ENCODE data around the gene CAPN1.
"Not testable (repeated sequence)": the region's sequence is repeated elsewhere in the genome, so short reads cannot be mapped to it uniquely, and the experiment has no call there.

The CAPN1 gene

DNA sequence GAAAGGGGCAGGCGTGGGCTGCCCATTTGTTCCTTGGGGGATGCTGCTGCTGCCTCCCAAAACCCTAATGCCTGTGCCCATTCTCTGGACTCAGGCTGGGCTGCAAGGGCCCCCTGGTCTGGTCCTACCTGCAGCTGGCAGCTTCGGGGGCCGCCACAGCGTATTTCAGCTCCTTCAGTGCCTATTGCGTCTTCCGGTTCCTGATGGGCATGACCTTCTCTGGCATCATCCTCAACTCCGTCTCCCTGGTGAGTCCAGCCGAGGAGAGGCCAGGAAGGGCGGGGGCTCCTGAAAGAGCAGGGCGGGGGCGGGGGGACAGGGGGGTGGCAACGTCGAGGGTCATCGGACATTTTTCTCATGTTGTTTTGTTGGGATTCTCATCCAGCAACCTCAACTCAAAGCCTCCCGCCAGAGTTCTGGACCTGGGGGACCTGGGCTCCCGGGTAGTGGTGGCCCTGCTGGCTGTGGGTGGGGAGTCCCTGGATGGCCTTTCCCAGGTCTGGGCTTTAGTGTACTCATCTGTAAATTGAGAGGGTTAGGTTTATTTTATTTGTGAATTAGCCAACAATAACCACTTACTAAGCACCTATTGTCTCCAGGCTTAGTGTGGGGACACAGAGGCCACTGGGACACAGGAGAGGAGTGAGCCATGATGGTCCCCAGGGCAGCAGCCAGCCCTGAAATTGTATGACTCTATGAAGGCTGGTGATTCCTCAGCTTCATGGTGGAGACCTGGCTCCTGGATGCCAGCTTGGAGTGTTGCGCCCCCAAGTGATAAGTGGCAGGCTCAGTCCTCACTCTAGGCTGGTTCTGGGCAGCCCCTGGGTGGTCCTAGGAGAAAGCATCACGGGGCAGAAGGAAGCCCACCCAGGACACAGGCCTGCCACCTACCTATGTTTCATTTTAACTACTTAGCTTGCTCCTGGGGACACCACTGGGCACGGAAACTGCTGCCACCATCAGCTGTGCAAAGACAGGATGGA, 36.0 kb downstream of the CAPN1 start:
- DNase-seq (ENCODE audit: low read depth in 2 of 3, low spot score in 1 of 3) = no peak

- DNase-seq (ENCODE audit: low read depth in 2 of 3, low spot score in 1 of 3) = no peak
Measured at GRCh38 chr11:65218446-65218845, 36.7 kb downstream of the CAPN1 start.

GRCh38 chr11:65219930-65220213, 38.1 kb downstream of the CAPN1 start:
- no peak for DNase-seq (ENCODE audit: low read depth in 2 of 3, low spot score in 1 of 3)

DNA sequence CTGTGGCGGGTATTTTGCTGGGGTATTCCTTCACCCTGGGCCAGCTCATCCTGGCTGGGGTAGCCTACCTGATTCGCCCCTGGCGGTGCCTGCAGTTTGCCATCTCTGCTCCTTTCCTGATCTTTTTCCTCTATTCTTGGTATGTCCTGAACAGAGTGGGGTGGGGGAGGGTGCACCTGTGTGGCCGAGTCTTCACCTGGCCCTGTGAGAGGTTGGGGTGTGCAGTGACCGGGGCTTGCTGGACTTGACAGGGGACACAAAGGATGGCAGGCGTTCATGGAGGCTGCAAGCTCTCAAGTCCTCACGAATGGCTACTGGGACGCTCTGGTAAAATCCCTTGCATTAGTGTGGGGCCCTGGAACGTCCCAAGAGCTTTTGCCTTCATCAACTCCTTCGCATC, 39.3 kb downstream of the CAPN1 start:
- DNase-seq (ENCODE audit: low read depth in 2 of 3, low spot score in 1 of 3) = no peak

DNA sequence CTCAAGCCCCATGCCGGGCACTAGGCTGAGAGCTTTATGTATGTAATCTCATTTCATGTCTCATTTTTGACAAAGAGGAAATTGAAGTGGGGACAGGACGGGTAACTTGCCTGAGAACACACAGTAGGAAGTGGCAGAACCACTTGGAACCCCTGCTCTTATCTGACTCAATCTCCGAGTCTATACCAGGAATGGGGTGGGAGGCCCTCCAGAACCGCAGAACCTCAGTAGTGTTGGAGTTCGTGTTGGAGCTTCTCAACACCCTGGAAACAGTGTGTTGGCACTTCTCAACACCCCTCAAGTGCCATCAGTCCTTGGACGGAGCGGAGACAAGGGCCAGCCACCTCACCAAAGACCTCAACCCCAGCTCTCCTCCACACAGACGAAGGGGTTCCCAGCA, 41.3 kb downstream of the CAPN1 start:
- DNase-seq (ENCODE audit: low read depth in 2 of 3, low spot score in 1 of 3) = no peak

DNA sequence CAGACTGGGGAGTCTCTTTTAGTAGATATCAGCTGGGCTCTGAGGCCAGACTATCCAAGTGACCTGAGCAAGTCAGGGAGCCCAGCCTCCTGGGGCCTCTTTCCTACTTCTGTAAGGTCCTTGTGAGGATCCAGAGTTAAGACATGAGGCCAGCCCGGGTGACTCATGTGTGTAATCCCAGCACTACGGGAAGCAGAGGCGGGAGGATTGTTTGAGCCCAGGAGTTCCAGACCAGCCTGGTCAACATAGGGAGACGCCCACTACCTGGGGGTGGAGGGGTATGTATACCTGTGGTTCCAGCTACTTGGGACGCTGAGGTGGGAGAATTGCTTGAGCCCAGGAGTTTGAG, 43.2 kb downstream of the CAPN1 start:
- DNase-seq (ENCODE audit: low read depth in 2 of 3, low spot score in 1 of 3) = no peak

- DNase-seq (ENCODE audit: low read depth in 2 of 3, low spot score in 1 of 3) = peak; percentile 40 to 58 (median 43)
Measured at GRCh38 chr11:65225279-65226102, 43.8 kb downstream of the CAPN1 start.

DNA sequence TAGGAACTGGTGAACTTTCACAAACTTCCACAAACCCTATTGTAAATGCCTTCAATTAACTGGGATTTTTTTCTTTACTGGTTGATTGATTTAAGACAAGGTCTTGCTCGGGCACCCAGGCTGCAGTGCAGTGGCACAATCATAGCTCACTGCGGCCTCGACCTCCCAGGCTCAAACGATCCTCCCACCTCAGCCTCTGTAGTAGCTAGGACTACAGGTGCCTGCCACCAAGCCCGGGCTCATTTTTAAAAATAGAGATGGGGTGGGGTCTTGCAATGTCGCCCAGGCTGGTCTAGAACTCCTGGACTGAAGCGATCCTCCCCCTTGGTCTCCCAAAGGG, 44.3 kb downstream of the CAPN1 start:
- DNase-seq (ENCODE audit: low read depth in 2 of 3, low spot score in 1 of 3) = no peak

- DNase-seq (ENCODE audit: low read depth in 2 of 3, low spot score in 1 of 3) = no peak
Measured at GRCh38 chr11:65227879-65228278, 46.2 kb downstream of the CAPN1 start.

GRCh38 chr11:65236194-65237059, 54.7 kb downstream of the CAPN1 start:
- no peak for DNase-seq (ENCODE audit: low read depth in 2 of 3, low spot score in 1 of 3)

GRCh38 chr11:65238302-65238701, 56.6 kb downstream of the CAPN1 start:
- not testable (repeated sequence) for DNase-seq (ENCODE audit: low read depth in 2 of 3, low spot score in 1 of 3)

- DNase-seq (ENCODE audit: low read depth in 2 of 3, low spot score in 1 of 3) = no peak
Measured at GRCh38 chr11:65241134-65241533, 59.4 kb downstream of the CAPN1 start.

DNA sequence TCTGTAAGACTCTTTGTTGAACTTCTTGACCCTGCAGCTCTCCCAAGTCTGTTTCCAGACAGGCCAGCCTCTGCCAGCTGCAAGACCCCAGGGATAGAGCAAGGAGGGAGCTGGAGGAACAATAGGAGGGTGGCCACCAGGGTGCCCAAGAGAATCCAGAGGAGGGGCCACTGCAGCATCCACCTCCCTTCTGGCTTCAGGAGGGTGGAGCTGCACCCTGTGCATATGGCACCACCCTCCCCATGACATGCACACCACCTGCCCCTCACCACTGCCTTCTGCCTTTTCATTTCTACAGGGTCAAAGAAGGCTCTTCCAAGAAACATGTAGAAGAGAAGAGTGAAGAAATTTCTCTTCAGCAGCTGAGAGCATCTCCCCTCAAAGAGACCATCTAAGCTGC, 60.0 kb downstream of the CAPN1 start:
- no peak for DNase-seq (ENCODE audit: low read depth in 2 of 3, low spot score in 1 of 3)

- no peak for DNase-seq (ENCODE audit: low read depth in 2 of 3, low spot score in 1 of 3)
Measured at GRCh38 chr11:65242389-65242788, 60.7 kb downstream of the CAPN1 start.

DNA sequence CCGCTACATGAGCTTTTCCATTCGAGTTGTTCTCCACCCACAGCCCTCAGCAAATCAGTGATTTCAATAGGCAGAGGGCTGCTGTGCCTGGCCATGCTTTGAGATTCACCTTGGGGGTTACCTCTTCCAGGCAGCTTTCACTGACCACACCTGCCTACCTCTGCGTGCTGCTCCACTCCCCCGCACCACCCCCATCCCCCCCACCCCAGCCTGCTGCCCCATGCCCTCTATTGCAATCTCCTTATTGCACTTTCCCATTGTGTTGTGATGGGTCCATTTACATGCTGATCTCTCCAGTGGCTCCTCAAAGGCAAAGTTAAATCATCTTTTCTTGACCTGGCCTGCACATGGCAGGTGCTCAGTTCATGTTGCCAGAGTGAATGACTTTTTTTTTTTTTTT, 62.1 kb downstream of the CAPN1 start:
- no peak for DNase-seq (ENCODE audit: low read depth in 2 of 3, low spot score in 1 of 3)

DNA sequence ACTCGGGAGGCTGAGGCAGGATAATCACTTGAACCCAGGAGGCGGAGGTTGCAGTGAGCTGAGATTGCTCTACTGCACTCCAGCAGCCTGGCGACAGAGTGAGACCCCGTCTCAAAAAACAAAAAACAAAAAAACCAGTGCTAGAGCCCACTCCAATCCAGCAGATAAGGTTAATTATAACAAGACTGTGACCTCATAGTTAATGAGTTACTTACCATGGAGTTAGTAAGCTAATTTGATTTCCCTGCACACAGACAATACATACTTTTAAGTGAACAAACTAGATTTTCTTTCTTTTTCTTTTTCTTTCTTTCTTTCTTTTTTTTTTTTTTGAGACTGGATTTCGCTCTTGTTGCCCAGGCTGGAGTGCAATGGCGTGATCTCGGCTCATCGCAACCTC, 63.3 kb downstream of the CAPN1 start:
- DNase-seq (ENCODE audit: low read depth in 2 of 3, low spot score in 1 of 3) = not testable (repeated sequence)

DNA sequence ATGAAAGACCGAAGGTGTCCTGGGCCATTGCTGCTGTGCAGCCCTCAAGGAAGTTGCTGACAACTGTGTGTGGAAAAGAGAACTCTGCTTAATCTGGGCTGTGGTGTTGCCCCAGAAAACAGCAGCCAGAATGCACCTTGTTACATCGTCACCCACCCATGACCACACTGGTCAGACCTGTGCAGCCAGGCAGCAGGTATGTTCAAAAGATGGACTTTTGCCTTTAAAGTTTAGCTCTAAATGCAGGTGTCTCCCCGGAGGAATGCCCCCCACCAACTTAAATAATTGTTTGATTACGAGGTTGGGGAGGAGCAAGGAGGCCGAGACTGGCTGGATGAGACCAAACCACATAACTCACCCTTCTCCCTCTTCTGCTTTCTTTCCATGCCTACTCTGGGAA, 64.8 kb downstream of the CAPN1 start:
- no peak for DNase-seq (ENCODE audit: low read depth in 2 of 3, low spot score in 1 of 3)

DNA sequence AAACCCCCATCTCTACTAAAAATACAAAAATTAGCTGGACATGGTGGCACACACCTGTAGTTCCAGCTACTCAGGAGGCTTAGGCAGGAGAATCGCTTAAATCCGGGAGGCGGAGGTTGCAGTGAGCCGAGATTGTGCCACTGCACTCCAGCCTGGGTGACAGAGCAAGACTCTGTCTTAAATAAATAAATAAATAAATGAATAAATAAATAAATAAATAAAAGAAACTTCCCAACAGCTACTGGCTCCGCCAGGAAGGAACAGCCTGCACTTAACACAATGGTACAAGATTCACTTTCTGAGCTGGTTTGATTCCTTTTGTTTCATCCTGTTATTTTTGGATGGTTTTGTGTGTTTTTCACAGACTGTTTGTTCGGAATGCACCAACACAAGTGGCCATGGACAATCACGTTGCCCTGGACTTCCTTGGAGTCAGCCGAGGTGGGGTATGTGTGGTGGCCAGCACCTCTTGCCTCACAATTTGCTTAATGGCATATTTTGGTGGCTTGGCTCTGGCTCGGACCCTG, 66.5 kb downstream of the CAPN1 start:
- not testable (repeated sequence) for DNase-seq (ENCODE audit: low read depth in 2 of 3, low spot score in 1 of 3)

DNA sequence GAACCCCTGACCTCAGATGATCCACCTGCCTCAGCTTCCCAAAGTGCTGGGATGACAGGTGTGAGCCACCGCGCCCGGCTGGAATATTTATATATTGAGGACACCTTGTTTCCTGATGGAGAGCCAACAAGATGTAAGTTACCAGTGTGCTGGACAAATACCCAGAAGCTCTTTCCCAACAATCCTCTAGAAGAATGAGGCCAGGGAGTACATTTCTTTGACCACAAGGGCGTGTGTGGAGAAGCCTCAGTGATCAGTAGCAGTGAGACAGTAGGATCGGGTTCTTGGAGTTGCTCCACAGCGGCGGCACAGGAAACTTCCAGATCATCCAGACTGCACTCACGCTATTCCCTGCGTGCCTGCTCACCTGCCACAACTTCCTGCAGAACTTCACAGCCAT, 69.7 kb downstream of the CAPN1 start:
- no peak for DNase-seq (ENCODE audit: low read depth in 2 of 3, low spot score in 1 of 3)

GRCh38 chr11:65254724-65255123, 73.0 kb downstream of the CAPN1 start:
- DNase-seq (ENCODE audit: low read depth in 2 of 3, low spot score in 1 of 3) = no peak

GRCh38 chr11:65258988-65259387, 77.3 kb downstream of the CAPN1 start:
- DNase-seq (ENCODE audit: low read depth in 2 of 3, low spot score in 1 of 3) = no peak

Measured in stimulated activated CD4-positive, alpha-beta T cell treated with anti-CD3 and anti-CD28 coated beads, Interleukin-12 subunit alpha, Interleukin-12 subunit beta, amount 100 ng/mL, for 48 hours (primary cell).